ENCODE data around the gene ENTREP3.

Gene ENTREP3

GRCh38 chr1:155255243-155256007, at the start of gene ENTREP3:
Gene ENTREP3 (minus strand): TSS chr1:155255483. CDS start chr1:155254877, 606 bp downstream.
- H3K27ac Mint-ChIP-seq, result peak within 1 kb of the TSS; percentile 92 to 98 (median 95)
- no peaks in the 10 kb centered on the region for H3K9me3 Mint-ChIP-seq

DNA sequence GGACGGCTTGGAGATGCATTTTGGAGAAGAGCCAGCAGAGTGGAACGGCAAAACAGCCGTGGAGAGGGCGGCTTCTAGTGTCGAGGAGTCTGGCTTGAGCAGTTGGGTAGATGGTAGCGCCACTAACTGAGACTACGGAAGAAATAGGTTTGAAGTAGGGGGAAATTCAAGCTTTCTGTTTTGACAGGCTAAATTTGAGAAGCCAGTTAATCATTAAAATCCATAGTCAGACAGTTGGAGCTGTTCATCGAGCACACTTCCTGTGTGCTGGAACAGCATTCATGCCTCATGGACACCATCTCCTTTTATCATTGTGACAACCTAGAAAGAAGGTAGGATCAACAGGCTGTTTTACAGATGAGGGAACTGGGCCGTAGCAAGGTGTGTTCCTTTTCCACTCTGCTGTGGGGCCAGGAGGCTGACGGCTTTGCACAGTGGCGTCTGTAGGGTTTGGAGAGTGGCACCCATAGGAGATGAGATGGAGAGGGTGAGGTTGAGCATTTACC, 49.3 kb upstream of the ENTREP3 start:
- peak overlapping the region in 1 of 3 experiments; percentile 65 for H3K4me3 Mint-ChIP-seq
- no peaks in the 10 kb centered on the region for H3K9me3 Mint-ChIP-seq
- H3K27me3 Mint-ChIP-seq (ENCODE audit: low read depth), result no peaks in the 10 kb centered on the region
- no peaks in the 10 kb centered on the region for H3K36me3 Mint-ChIP-seq (ENCODE audit: low read depth)
- peaks cover 12% of the 10 kb centered on the region for H3K4me1 Mint-ChIP-seq
- TF ChIP-seq, protein P1, sequence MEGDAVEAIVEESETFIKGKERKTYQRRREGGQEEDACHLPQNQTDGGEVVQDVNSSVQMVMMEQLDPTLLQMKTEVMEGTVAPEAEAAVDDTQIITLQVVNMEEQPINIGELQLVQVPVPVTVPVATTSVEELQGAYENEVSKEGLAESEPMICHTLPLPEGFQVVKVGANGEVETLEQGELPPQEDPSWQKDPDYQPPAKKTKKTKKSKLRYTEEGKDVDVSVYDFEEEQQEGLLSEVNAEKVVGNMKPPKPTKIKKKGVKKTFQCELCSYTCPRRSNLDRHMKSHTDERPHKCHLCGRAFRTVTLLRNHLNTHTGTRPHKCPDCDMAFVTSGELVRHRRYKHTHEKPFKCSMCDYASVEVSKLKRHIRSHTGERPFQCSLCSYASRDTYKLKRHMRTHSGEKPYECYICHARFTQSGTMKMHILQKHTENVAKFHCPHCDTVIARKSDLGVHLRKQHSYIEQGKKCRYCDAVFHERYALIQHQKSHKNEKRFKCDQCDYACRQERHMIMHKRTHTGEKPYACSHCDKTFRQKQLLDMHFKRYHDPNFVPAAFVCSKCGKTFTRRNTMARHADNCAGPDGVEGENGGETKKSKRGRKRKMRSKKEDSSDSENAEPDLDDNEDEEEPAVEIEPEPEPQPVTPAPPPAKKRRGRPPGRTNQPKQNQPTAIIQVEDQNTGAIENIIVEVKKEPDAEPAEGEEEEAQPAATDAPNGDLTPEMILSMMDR (IDR thresholded peaks at IDR 0.05; ENCODE audit: unreplicated experiment in 3 of 3), result no peak
- H3K27ac Mint-ChIP-seq, result peak overlapping the region; percentile 57 to 98 (median 62)

More at GRCh38 chr1:155255243-155256007, at the start of gene ENTREP3:
- Mint-ChIP-seq H3K4me1 (peaks cover 36% of the 10 kb centered on the region), H3K4me3 (peak within 1 kb of the TSS; percentile 84 to 94 (median 92)), H3K36me3 (ENCODE audit: low read depth) (peaks cover 23% of the 10 kb centered on the region), H3K27me3 (ENCODE audit: low read depth) (peaks cover 3% of the 10 kb centered on the region)
- TF ChIP-seq, protein P1 (IDR thresholded peaks at IDR 0.05; ENCODE audit: unreplicated experiment in 3 of 3), result no peak

DNA sequence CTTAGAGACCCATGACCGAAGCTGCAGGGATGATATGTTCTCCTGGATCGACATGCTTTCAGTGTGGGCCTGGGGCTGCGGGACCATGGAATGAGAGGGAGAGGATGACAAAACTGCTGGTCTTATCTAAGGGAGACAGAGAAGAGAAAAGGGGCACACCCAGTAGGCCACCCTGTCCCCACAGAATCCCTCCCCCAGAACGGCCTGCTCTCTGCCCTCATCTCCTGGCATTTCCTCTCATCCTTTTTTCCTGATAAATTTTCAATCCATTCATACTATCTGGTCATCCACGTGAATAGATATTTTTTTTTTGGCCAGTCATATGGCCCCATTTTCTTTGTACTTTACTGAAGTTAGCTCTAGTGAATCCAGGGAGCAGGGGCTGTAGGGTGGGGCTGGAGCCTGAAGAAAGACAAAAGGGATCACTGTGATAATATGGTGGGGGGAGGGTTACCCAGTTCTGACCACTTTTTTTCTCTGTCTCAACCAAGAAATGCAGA, 46.1 kb upstream of the ENTREP3 start, which contains the start of gene PKLR:
TSS of gene PKLR (minus strand) at position 97 of the 500 bp plus-strand sequence. CDS start at position 54, 43 bp downstream.
- Mint-ChIP-seq H3K27ac (peak within 1 kb of the TSS in 2 of 3 experiments; percentile 59 to 63), H3K9me3 (peaks cover 3% of the 10 kb centered on the region), H3K4me3 (no peak within 1 kb of the TSS), H3K36me3 (ENCODE audit: low read depth) (no peaks in the 10 kb centered on the region), H3K4me1 (peaks cover 18% of the 10 kb centered on the region), H3K27me3 (ENCODE audit: low read depth) (peaks cover 16% of the 10 kb centered on the region)
- TF ChIP-seq, protein P1 (IDR thresholded peaks at IDR 0.05; ENCODE audit: unreplicated experiment in 3 of 3), result no peak

DNA sequence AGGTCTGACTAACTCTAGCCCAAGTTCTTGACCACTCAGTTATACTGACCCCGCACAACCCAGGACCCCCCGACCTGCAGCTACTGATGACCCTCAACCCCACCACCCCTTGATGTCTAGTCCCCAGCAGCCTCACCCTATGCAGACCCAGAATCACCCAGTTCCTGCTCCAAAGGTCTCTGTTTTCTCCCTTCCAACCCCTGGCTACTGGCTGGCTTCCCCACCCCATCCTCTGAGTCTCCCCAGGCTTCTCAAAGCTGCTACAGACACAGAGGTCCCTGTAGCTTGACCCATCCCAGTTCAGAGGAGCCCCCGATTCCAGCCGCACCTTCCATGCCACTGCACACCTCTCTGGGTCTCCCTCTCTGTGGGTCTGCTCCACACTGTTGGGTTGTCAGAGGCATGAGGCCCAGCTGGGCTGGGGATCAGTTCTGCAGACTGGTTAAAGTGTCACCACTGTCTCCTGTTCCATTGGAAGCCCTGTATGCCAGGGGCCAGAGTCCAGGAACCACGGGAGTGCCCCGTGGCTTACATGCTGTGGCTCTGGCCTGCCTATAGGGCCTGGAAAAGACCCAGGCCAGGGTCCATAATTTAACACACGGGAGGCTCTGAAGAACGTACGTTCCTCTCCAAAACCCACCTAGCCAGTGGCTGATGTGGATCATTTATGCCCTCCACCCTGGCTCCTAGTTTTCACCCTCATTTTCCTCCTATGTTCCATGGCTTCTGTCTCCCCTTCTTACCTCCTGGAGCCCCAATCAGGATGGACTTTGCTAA, 45.5 kb upstream of the ENTREP3 start:
- H3K4me1 Mint-ChIP-seq, result peaks cover 18% of the 10 kb centered on the region
- peaks cover 3% of the 10 kb centered on the region for H3K9me3 Mint-ChIP-seq
- no peak overlapping the region for H3K4me3 Mint-ChIP-seq
- TF ChIP-seq, protein P1 (IDR thresholded peaks at IDR 0.05; ENCODE audit: unreplicated experiment in 3 of 3), result no peak
- no peaks in the 10 kb centered on the region for H3K36me3 Mint-ChIP-seq (ENCODE audit: low read depth)
- H3K27me3 Mint-ChIP-seq (ENCODE audit: low read depth), result peaks cover 22% of the 10 kb centered on the region
- peak overlapping the region in 2 of 3 experiments; percentile 59 to 63 for H3K27ac Mint-ChIP-seq

GRCh38 chr1:155300024-155300423, 44.7 kb upstream of the ENTREP3 start:
- TF ChIP-seq, protein P1 (IDR thresholded peaks at IDR 0.05; ENCODE audit: unreplicated experiment in 3 of 3), result no peak
- Mint-ChIP-seq H3K27me3 (ENCODE audit: low read depth) (peaks cover 28% of the 10 kb centered on the region), H3K4me1 (peaks cover 14% of the 10 kb centered on the region), H3K36me3 (ENCODE audit: low read depth) (no peaks in the 10 kb centered on the region), H3K27ac (no peak overlapping the region), H3K4me3 (no peak overlapping the region), H3K9me3 (peaks cover 3% of the 10 kb centered on the region)

All from nephron (organoid).